ENCODE results near the gene ANK3.

GRCh38 chr10:60222047-60222446, 167.6 kb downstream of the ANK3 start:
- TF ChIP-seq CTCF (IDR thresholded peaks at IDR 0.05) (no peak), POLR2A (IDR thresholded peaks at IDR 0.05) (no peak)

Data from testis (tissue), 2 donors.